HK-2 (cell line): ENCODE results near the gene MED16.
"Not testable (repeated sequence)": the region's sequence is repeated elsewhere in the genome, so short reads cannot be mapped to it uniquely, and the experiment has no call there.

Experiments used
- DNase-seq: peaks from one replicate; pipeline ENCODE4 v3.0.0-alpha.2; 2018; ENCODE audit not compliant: unreplicated experiment

The MED16 gene

DNA sequence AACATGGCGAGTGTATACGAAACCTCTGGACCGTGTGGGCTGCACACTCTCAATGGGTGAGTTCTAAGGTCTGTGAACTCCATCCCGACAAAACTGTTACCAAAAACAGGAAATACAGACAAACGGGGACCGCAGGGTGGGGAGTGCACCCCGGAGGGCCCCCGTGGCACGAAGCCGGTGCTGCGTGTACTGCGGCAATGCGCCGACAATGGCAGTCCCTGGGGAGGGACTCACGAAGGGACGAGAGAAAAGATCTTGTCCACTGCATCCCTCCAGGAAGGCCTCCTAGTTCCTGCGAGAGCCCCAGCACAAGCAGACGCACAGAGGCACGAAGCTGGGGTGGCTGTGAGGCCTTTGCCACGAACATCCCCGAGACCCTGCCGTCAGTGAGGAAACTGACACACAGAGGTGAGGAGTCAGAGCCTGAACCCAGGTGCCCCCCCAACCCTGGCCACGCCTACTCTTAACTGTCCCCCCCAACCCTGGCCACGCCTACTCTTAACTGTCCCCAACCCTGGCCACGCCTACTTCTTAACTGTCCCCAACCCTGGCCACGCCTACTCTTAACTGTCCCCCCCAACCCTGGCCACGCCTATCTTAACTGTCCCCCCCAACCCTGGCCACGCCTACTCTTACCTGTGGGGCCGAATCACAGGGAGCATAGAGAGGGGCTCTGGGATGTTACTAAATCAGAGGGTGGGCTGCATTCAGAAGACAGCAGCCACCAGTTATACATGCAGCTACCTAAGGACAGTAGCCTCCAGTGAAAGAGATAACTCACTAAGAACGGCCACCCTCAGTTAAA is 4.2 kb downstream of the MED16 start:
- DNase-seq: no peak

DNA sequence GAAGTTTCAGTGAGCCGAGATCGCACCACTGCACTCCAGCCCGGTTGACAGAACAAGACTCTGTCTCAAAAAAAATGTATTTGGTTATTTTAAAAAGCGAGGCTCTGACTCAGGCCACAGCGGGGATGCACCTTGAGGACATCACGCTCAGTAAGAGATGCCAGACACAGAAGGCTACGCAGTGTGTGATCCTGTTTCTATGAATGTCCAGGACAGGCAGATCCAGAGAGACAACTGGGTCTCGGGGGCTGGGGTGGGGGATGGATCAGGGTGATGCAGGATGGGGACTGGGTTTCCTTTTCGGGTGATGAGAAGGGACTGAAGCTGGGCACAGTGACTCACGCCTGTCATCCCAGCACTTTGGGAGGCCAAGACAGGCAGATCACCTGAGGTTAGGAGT is 5.4 kb downstream of the MED16 start:
- no peak for DNase-seq

DNA sequence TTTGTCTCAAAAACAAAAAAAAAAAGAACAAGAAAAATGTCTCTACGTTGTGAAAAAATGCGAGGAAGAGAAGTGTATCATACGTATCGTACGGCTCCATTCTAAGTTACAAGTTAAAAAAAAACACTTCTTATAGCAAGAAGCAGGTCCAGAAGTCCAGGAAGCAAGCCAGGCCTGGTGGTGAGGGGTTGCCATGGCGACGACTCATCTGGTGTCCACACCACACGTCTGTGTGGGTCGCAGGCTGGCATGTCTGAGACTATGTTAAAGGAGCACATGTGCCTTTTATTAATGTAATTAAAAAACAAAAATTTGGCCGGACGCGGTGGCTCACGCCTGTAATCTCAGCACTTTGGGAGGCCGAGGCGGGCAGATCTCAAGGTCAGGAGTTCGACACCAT is 5.9 kb downstream of the MED16 start:
- DNase-seq: no peak

DNA sequence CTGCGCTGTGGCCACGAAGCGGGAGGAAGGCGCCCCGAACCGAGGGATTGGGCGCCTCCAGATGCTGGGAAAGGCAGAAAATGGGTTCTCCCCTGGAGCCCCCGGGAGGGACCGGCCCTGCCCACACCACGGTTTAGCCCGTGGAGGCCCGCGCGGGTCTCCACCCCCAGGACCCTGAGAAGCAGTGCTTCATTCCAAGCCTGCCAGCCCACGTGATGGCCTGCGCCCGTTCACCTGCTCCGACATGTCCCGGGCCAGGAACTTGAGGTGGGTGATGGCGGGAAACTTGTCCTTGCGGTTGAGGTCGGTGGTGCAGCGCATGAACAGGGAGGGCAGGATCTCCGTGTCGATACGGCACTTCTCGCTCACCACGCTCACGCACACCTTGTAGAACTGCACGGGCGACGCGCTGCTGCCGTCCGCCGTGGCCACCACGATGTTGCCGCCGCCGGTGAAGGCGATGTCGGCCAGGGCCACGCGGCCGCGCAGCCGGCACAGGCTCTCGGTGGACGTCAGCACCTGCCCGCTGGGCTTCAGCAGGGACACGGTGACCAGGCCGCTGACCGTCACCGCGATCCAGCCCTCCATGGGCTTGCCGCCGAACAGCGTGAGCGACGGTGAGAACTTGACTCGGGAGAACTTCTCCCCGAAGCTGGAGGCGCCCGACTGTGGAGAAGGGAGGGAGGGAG is 7.3 kb downstream of the MED16 start:
- no peak for DNase-seq

DNA sequence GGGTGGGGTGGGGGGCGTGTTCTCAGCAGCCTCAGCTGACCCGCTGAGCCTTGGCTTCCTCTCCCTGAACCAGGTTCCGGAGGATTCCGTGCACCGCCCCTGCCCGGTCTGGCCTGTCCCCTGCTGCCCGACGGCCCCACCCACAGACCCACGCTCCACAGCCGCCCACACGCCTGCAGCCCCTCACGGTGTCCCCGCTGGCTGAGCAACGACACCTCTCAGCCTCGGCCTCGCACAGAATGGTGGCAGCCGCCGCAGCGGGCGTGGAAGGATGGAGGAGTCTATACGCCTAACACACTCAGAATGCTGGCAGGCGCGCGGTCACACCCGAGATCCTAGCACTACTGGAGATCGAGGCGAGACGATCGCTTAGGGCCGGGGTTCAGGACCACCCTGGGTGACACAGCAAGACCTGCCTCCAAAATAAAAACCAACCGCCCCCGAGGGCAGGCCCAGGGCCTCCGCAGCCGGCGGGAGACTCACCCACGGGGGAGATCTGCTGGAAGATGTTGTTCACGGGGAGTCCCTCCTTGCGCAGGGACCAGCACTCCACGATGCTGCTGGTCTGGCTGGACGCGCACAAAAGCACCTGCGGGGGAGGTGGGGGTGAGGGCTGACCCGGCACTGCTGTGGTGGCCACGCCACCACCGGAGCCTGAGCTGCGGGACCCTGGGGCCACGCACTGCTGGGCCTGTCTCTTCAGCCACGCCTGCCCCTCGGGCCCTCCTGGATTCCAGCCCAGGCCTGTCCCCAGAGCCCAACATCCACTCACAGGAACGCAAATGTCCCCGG is 8.4 kb downstream of the MED16 start:
- no peak for DNase-seq

DNA sequence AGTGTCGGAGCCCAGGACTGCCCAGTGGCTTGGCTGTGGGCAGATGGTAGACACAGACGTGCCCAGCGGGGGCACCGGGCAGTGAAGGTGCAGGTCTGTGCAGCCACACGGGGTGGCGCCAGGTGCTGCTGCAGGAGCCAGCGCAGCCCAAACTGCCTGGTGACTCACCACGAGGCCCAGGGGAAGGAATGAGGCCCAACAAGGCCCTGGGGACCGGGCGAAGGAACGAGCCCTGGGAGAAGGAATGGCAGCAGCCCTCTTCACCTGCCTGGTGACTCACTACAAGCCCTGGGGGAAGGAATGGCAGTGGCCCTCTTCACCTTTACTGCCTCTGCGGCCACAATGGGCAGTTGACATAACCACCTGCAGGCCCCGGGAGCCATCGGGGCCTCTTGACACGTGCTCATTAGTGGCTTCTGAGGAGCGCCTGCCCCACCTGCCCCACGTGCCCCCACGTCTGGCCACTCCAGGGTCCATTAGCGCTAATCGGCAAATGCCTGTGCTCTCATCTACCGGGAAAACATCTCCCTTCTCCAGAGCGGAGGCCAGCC is 9.3 kb downstream of the MED16 start:
- peak; percentile 88 for DNase-seq

DNA sequence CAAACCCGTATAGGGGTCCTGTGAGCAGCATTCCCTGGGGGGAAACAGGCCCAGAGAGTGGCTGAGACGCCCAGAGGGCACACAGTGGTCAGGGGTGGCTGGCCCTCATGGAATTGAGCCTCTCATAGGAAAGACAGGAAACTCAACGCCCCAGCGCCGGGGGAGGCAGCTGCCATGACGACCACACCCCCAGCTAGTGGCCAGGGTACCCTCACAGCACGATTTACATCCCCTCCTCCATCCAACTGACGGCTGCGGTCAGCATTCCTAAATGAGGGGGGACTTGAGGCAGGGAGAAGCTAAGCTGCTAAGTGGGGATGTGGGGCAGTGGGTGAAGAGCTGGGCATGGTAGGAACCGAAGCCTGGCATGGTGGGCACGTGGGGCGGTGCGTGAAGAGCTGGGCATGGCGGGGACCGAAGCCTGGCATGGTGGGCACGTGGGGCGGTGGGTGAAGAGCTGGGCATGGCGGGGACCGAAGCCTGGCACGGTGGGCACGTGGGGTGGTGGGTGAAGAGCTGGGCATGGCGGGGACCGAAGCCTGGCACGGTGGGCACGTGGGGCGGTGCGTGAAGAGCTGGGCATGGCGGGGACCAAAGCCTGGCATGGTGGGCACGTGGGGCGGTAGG is 10.0 kb downstream of the MED16 start:
- no peak for DNase-seq

DNA sequence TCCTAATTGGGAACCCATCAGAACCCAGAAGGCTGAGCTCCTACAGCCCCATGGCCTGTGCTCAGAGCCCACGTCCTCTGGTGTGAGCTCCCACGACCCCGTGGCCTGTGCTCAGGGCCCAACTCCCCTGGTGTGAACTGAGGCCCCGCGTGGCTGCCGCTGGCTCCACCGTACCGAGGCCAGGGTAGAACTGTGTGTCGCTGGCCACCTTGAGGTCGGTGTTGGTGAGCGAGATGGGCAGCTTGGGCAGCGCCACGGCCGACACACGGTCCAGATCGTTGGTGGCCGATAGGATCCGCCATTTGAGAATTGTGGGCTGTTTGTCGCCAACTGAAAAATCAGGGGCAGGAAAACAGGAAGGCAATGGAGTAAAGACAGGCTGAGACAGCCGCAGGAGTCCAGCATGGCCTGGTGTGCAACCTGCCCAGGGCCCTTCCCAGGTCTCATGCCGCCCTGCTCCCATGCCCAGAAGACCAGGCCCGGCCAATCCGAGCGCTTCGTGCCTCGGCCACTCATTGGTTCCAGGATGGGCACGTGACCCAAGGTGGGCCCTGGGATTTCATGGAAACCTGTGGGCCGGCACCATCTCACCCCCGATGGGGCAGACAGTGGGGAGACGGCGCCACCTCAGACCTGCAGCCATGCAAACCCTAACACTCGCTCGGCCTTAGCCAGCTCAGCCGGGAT is 11.5 kb downstream of the MED16 start:
- no peak for DNase-seq

DNA sequence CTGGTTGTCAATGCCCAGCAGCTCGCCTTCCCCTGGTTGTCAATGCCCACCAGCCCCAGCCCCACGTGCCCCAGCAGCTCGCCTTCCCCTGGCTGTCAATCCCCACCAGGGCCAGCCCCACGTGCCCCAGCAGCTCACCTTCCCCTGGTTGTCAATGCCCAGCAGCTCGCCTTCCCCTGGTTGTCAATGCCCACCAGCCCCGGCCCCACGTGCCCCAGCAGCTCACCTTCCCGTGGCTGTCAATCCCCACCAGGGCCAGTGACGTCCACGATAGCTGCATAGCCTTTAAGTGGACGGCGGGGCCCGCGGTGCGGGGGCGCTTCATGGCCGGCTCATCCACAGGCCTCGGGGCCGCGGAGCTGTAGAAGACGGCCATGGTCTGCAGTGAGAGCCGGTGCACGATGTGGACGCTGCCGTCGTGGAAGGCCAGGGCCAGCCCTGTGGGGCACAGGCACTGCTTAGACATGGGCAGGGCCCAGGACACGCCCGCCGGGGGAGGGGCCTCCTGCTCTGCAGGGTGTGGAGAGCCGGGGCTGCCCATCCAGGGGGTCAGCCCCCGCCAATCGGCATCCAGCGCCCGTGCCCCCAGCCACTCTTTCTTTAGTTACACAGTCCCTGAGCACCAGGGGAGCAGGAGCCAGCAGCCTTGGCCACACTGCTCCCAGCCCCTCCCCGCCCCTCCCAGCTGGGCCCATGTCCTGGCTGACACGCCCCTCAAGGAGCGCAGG is 13.1 kb downstream of the MED16 start:
- DNase-seq: no peak

DNA sequence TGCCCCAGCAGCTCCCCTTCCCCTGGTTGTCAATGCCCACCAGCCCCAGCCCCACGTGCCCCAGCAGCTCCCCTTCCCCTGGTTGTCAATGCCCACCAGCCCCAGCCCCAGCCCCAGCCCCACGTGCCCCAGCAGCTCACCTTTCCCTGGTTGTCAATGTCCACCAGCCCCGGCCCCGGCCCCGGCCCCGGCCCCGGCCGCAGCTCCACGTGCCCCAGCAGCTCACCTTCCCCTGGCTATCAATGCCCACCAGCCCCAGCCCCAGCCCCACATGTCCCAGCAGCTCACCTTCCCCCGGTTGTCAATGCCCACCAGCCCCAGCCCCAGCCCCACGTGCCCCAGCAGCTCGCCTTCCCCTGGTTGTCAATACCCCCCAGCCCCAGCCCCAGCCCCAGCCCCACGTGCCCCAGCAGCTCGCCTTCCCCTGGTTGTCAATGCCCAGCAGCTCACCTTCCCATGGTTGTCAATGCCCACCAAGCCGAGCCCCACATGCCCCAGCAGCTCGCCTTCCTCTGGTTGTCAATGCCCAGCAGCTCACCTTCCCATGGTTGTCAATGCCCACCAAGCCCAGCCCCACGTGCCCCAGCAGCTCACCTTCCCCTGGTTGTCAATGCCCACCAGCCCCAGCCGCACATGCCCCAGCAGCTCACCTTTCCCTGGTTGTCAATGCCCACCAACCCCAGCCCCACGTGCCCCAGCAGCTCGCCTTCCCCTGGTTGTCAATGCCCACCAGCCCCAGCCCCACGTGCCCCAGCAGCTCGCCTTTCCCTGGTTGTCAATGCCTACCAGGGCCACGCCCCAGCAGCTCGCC is 14.0 kb downstream of the MED16 start:
- DNase-seq: not testable (repeated sequence)

DNA sequence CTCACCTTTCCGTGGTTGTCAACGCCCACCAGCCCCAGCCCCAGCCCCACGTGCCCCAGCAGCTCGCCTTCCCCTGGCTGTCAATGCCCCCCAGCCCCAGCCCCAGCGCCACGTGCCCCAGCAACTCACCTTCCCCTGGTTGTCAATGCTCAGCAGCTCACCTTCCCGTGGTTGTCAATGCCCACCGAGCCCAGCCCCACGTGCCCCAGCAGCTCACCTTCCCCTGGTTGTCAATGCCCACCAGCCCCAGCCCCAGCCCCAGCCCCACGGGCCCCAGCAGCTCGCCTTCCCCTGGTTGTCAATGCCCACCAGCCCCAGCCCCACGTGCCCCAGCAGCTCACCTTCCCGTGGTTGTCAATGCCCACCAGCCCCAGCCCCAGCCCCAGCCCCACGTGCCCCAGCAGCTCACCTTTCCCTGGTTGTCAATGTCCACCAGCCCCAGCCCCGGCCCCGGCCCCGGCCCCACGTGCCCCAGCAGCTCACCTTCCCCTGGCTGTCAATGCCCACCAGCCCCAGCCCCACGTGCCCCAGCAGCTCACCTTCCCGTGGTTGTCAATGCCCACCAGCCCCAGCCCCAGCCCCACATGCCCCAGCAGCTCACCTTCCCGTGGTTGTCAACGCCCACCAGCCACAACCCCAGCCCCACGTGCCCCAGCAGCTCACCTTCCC is 14.9 kb downstream of the MED16 start:
- DNase-seq: not testable (repeated sequence)

DNA sequence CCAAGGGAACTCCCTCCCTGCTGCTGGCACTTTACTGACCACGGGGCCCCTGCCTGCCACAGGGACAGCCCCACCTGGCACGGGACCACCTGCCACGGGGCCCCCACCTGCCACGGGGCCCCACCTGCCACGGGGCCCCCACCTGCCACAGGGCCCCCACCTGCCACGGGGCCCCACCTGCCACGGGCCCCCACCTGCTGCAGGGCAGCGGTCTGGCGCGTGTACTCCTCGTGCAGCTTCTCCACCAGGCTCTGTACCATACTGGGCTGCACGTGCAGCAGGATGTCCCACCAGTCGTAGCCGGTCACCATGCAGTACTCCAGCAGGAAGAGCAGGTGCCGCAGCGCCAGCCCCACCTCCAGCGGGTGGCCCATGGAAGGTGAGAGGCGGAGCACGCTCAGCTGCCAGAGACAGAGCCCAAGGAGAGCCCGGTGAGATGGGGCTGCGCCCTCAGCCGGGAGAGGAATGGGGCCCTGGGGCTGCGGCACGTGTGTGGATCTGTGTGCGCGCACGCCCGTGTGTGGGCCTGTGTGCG is 16.1 kb downstream of the MED16 start:
- DNase-seq: no peak

DNA sequence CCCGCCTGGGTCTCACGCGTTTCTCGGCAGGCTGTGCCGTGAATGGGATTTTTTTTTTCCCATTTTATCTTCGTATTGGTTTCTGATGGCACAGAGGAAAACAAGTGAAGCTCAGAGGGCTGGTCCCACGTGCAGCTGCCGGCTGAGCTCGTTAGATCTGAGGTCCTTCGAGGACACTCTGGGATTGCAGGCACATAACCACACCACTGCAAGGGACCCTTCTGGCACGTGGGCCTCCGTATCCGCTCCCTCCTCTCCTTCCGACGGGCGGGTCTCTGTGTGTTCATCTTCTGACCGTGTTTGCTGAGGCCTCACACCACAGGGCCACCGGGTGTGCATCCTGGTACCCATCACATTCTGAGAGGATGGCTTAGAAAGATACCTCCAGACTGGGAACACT is 16.9 kb downstream of the MED16 start:
- no peak for DNase-seq

DNA sequence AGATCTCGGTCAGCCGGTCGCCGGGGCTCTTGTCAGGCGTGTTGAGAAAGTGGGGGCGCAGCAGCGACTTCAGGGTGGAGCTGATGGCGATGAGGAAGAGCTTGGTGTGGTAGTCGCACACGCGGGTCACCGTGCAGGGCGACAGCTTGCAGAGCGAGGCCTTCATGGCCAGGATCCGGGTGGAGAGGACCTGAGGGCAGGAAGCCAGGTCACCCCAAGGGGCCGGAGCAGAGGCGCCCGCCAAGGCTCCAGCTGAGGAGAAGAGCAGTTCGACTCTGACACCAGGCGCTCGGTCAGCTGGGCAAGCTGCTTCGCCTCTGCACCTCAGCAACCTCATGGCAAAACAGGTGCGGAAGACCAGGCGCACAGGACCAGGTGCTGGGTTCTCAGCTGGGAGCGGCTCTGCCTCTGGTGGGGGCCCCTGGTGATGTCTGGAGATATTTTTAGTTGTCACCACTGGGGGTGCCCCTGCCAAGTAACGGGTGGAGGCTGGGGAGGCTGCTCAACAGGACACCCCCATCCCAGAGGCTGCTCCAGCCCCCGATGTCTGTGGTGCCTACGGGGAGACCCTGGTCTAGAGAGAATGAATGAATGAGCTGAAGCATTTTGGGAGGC is 17.6 kb downstream of the MED16 start:
- DNase-seq: no peak

DNA sequence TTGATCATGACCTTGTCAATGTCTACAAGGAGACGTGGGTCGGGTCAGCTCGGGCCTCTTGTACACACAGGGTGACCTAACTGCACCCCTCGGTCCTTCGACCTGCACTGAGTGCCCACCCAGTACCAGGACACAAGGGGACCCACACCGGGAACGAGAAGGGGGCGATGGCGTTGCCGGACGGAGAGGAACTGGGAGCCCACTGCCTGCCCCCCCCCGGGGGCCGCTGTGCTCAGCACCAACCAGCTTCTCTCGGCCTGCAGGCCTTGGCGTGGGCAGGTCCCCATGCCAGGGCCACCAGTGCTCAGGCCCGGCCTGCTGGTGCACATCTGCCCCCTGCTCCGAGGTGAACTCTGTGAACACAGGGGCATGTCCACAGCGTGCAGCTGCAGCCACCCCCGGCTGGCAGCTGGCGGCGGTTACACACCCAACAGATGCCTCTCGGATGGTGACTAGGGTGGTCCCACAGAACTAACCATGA is 19.4 kb downstream of the MED16 start:
- DNase-seq: no peak

DNA sequence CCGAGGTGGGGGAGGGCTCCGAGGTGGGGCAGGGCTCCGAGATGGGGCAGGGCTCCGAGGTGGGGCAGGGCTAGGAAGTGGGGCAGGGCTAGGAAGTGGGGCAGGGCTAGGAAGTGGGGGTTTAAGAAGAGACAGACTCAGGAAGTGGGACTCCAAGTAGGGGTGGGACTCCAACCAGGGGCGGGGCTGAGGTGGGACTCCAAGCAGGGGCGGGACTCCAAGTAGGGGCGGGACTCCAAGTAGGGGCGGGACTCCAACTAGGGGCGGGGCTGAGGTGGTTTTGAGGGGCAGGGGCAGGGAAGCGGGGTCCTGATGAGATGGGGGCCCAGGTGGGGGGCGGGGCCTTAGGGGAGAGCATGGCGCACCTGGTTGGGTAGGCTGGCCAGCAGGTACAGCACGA is 19.9 kb downstream of the MED16 start:
- DNase-seq: peak; percentile 77

DNA sequence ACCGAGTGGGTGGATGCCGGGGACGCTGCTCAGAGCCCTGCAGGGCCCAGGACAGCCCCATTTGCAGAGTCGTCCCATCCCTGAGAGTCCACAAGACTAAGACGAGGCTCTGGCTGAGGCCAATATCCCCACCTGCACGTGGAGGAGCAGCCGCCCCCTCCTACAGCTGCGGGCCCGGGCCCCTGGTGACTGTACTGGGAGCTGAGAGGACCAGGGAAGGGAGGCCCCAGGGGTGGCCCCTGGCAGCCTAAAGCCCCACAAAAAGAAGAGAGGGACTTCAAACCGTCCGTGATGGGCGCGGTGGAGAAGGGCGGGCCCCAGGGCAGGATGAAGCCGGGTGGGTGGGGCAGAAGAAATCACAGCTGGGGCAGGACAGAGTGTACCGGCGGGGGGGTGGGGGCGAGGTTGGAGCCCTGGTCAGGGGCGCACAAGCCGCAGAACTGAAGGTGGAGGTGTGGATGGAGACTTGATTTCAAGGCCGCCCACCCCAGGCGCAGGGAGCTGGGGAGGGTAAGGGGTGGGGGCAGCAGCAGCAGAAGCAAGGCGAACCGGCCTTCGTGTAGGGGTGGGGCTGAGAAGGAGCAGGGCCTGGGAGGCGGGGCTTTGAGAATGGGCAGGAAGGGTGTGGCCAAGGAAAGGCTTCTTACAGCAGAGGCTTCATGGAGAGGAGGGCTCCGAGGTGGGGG is 20.6 kb downstream of the MED16 start:
- DNase-seq: peak; percentile 81
